Tibial artery (tissue), 4 donors: ENCODE data around the gene CCSER1.

ENCODE experiments used
- DNase-seq, 2 donors: peaks; one replicate each; pipeline ENCODE4 v3.0.0-alpha.2; 2019
- H3K27ac ChIP-seq, 2 donors: fragments of 200-600 bp; sonication (generic) in 1 of 2; 1 replicate in 1 of 2; 2 replicates in 1 of 2; pipeline ENCODE4 v1.5.1; 2018 to 2019; ENCODE audit warnings: mild to moderate bottlenecking in 1 of 2
- H3K27me3 ChIP-seq, 2 donors: fragments of 200-600 bp; sonication (generic) in 1 of 2; one replicate each; pipeline versions ENCODE4 v1.5.1 to v1.6.0; 2016 to 2019
- H3K36me3 ChIP-seq, 3 donors: fragments of 200-600 bp; sonication (generic) in 2 of 3; one replicate each; pipeline ENCODE4 v1.5.1; 2016 to 2019; ENCODE audit warnings: mild to moderate bottlenecking in 2 of 3
- H3K4me1 ChIP-seq, 4 donors: fragments of 200-600 bp; sonication (generic) in 2 of 4; 1 replicate in 3 of 4; 2 replicates in 1 of 4; pipeline ENCODE4 v1.5.1; 2016 to 2019
- H3K4me3 ChIP-seq, 2 donors: fragments of 200-600 bp; sonication (generic) in 1 of 2; 1 replicate in 1 of 2; 2 replicates in 1 of 2; pipeline ENCODE4 v1.5.1; 2018 to 2019; ENCODE audit warnings: mild to moderate bottlenecking in 2 of 2
- H3K9me3 ChIP-seq, 3 donors: fragments of 200-600 bp; sonication (generic) in 1 of 3; one replicate each; pipeline ENCODE4 v1.5.1; 2016 to 2019
- intact Hi-C: fragments of 100-400 bp; cut with DNase I; formaldehyde crosslinking; loops from one replicate; pipeline ENCODE4 v1.15.0; 2023; ENCODE audit warnings: low total_unique reads
- TF ChIP-seq, protein P1 (sequence below), 2 experiments: fragments of 200-600 bp in 1 of 2; fragments of 450-650 bp in 1 of 2; IDR thresholded peaks; one replicate each; pipeline ENCODE4 v1.5.1; 2017 to 2019; ENCODE audit warnings: antibody characterized with exemption in 2 of 2, mild to moderate bottlenecking in 1 of 2, moderate library complexity in 1 of 2

CCSER1 gene

DNA sequence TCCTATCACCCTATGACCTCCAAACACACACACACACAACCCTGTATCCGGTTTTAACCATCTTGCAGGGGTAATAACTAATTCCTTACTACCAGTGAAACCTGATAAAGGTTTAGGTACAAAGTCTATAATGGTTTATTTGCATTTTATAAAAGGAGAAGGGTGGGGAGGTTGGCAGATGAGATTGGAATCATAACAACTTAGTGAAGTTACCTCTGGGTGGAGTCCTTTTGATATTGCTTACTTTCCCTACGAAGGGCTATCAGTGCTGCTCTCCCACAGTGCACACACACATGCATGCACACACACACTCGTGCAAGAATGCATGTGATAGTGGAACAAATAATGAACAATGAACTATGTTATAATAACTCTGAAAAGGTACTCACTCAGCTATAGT is 56.1 kb downstream of the CCSER1 start:
- DNase-seq = no peak
- H3K9me3 ChIP-seq = no peaks in the 10 kb centered on the region
- intact Hi-C loops = no loop called here
- TF ChIP-seq, protein P1, sequence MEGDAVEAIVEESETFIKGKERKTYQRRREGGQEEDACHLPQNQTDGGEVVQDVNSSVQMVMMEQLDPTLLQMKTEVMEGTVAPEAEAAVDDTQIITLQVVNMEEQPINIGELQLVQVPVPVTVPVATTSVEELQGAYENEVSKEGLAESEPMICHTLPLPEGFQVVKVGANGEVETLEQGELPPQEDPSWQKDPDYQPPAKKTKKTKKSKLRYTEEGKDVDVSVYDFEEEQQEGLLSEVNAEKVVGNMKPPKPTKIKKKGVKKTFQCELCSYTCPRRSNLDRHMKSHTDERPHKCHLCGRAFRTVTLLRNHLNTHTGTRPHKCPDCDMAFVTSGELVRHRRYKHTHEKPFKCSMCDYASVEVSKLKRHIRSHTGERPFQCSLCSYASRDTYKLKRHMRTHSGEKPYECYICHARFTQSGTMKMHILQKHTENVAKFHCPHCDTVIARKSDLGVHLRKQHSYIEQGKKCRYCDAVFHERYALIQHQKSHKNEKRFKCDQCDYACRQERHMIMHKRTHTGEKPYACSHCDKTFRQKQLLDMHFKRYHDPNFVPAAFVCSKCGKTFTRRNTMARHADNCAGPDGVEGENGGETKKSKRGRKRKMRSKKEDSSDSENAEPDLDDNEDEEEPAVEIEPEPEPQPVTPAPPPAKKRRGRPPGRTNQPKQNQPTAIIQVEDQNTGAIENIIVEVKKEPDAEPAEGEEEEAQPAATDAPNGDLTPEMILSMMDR (IDR thresholded peaks at IDR 0.05) = no peak
- H3K4me1 ChIP-seq = no peaks in the 10 kb centered on the region
- no peak overlapping the region for H3K4me3 ChIP-seq
- H3K36me3 ChIP-seq = no peaks in the 10 kb centered on the region
- H3K27ac ChIP-seq = no peak overlapping the region
- no peaks in the 10 kb centered on the region for H3K27me3 ChIP-seq

DNA sequence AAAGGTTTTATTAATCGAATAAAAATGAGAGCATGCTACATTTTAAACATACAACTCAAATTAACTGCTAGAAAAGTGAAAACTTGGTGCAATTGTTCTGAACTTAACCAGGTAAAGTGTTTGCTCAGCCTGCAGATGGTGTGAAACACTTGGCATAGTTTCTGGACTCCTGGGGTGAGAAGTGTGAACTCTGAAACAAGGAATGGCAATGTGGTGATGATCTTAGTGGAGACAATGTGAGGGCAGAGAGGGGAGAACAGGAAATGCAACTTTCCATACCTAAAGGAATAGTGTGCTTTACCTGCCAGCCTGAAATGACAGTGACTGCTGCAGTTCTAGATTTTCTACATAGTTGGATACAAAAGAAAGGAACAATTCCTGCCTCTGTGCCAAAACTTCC is 57.4 kb downstream of the CCSER1 start:
- Histone ChIP-seq H3K27me3 (no peaks in the 10 kb centered on the region), H3K4me1 (no peaks in the 10 kb centered on the region), H3K9me3 (no peaks in the 10 kb centered on the region), H3K27ac (no peak overlapping the region), H3K4me3 (no peak overlapping the region), H3K36me3 (no peaks in the 10 kb centered on the region)
- no peak for DNase-seq
- TF ChIP-seq, protein P1 (IDR thresholded peaks at IDR 0.05) = no peak
- intact Hi-C loops = no loop called here

DNA sequence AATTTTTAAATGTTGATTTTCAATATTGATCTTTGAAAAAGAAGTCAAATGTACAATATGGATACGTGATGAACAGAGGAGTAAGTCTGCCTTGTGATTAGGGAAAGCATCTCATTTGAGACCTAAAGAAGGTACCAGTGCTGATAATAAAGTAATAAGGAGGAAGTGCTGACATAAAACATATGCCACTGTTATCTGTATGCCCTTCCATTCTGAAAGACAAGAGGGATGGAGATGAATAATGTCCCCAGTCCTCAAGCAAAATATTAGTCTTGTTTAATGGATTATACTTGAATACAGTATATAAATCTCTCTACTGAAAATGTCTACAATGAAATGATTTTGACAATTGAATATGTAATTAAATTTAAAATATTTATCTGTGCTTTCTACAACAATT is 58.2 kb downstream of the CCSER1 start:
- TF ChIP-seq, protein P1 (IDR thresholded peaks at IDR 0.05) = no peak
- Histone ChIP-seq H3K4me3 (no peak overlapping the region), H3K36me3 (no peaks in the 10 kb centered on the region), H3K9me3 (no peaks in the 10 kb centered on the region), H3K27ac (no peak overlapping the region), H3K27me3 (no peaks in the 10 kb centered on the region), H3K4me1 (no peaks in the 10 kb centered on the region)
- intact Hi-C loops = no loop called here
- DNase-seq = no peak

DNA sequence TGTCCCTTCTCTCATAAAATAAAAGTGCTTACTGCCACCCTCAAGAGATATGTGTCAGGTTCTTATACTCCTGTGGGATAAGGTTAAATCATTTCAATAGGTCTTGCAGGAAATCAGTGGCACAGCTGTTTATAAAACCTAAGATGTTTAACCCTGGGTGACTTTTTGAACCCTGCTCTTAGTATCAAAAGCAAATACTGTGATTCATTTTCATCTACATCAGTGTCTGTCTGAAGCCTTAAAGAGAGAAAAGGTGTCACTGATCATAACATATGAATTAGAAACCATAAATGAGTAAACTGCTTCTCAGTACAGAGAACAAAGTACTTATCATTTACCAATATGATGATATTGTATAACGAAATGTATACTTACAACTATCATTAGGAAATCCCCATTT is 59.0 kb downstream of the CCSER1 start:
- TF ChIP-seq, protein P1 (IDR thresholded peaks at IDR 0.05) = no peak
- intact Hi-C loops = no loop called here
- H3K36me3 ChIP-seq = no peaks in the 10 kb centered on the region
- no peaks in the 10 kb centered on the region for H3K4me1 ChIP-seq
- H3K27ac ChIP-seq = no peak overlapping the region
- H3K9me3 ChIP-seq = no peaks in the 10 kb centered on the region
- no peak for DNase-seq
- H3K27me3 ChIP-seq = no peaks in the 10 kb centered on the region
- no peak overlapping the region for H3K4me3 ChIP-seq

DNA sequence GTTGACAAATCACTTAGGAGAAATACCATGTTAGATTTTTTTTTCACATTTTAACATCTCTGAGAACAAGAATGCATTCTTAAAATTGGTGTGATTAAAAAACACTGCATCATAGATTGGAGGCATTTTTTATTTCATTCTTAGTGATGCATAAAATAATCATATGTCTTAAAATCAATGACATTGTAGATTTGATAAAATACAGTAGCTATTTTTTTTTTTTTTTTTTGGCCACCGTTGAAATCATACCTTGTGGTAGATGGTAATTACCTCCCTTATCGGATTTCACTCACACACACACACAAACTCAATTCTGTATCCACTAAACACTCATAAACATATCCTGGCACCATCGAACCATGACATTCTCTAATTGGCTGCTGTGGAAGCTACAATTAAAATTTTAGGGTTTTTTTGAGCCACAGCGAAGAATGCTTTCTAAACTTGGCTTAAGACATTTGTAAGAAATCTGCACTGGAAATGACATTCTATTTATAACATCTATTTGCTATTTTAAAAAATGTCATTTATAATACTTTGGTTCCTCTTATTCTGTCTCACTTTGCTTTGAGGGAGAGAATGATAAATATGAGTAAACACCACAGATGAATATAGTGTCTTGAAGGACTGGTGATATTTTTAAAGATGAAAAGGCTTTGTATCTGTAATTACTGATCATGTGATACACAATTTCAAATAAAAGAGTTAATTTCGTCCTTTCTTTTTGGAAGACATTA is 60.1 kb downstream of the CCSER1 start:
- Histone ChIP-seq H3K9me3 (no peaks in the 10 kb centered on the region), H3K27me3 (no peaks in the 10 kb centered on the region), H3K4me3 (no peak overlapping the region), H3K27ac (no peak overlapping the region), H3K4me1 (no peaks in the 10 kb centered on the region), H3K36me3 (no peaks in the 10 kb centered on the region)
- no peak for DNase-seq
- intact Hi-C loops = no loop called here
- TF ChIP-seq, protein P1 (IDR thresholded peaks at IDR 0.05) = no peak

DNA sequence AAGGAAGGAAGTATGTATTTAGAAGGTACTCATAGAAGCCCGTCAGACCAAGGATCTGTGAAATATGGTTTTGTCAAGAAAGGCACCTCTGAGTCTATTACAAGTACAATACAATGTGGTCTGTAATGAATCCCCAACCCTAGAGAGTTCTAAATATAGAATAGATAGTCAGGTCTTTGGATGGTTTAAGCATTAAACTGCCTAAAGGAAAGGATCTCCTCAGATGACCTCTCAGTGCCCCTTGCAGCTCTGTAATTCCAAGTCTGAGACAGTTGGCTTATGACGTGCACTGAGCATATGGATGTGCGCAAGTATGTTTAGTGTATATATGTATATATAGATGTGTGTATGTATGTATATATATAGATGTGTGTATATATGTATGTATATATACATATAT is 62.0 kb downstream of the CCSER1 start:
- no peak for DNase-seq
- Histone ChIP-seq H3K4me3 (no peak overlapping the region), H3K36me3 (no peaks in the 10 kb centered on the region), H3K4me1 (no peaks in the 10 kb centered on the region), H3K27ac (no peak overlapping the region), H3K9me3 (no peaks in the 10 kb centered on the region), H3K27me3 (no peaks in the 10 kb centered on the region)
- TF ChIP-seq, protein P1 (IDR thresholded peaks at IDR 0.05) = no peak
- intact Hi-C loops = no loop called here
